B cell (primary cell): ENCODE measurements around the gene JPT2. TPM values are rescaled to one million over a fixed set of nuclear protein-coding genes. Genes with fewer than 3 reads are reported as not detected.

Source experiments
- ATAC-seq: fragments of 200-7000 bp; cut with Tn5 transposase; one replicate; pipeline ENCODE4 v1.10.0; 2021; ENCODE audit warnings: low read depth, mild to moderate bottlenecking, moderate number of reproducible peaks, moderate library complexity
- CTCF ChIA-PET: fragments of 350-600 bp; sonication (Branson Sonifier 250); formaldehyde crosslinking; loops from one replicate; lab custom pipeline; 2021; ENCODE audit warnings: antibody characterized with exemption, inconsistent platforms; lab: Charles Lee
- POLR2A ChIA-PET: fragments of 350-600 bp; sonication (Branson Sonifier 250); formaldehyde crosslinking; loops from one replicate; lab custom pipeline; 2021; ENCODE audit warnings: antibody characterized with exemption; lab: Charles Lee
- DNase-seq: peaks from one replicate; pipeline ENCODE4 v3.0.0; 2013
- H2AFZ ChIP-seq: 2 replicates; pipeline ENCODE4 v1.6.1; 2012; ENCODE audit warnings: mild to moderate bottlenecking, low read depth, low read length; ENCODE audit not compliant: insufficient read depth, poor library complexity, severe bottlenecking
- H3K27ac ChIP-seq, 2 donors: 1 replicate in 1 of 2; 2 replicates in 1 of 2; pipeline ENCODE4 v1.5.1; 2012 to 2013; ENCODE audit warnings: low read length in 2 of 2, mild to moderate bottlenecking in 2 of 2, moderate library complexity in 1 of 2
- H3K27me3 ChIP-seq, 4 experiments: fragments of 200-600 bp in 1 of 4; sonication (generic) in 1 of 4; replicated peaks in 1 of 4; 1 replicate in 2 of 4; 2 replicates in 2 of 4; pipeline versions ENCODE4 v1.6.1 to v1.7.0; 2013 to 2016; ENCODE audit warnings: low read length in 3 of 4, mild to moderate bottlenecking in 2 of 4, mixed read lengths in 1 of 4, moderate library complexity in 1 of 4; ENCODE audit not compliant: insufficient read depth in 4 of 4, control insufficient read depth in 3 of 4; ENCODE audit errors: control extremely low read depth in 1 of 4
- H3K36me3 ChIP-seq, 2 experiments: replicated peaks in 1 of 2; 1 replicate in 1 of 2; 2 replicates in 1 of 2; pipeline versions ENCODE4 v1.6.1 to v1.7.1; 2013; ENCODE audit warnings: low read length in 1 of 2; ENCODE audit not compliant: insufficient read depth in 2 of 2, control insufficient read depth in 1 of 2; ENCODE audit errors: control extremely low read depth in 1 of 2, extremely low read depth in 1 of 2
- H3K4me1 ChIP-seq, 2 donors: fragments of 200-600 bp in 1 of 2; sonication (generic) in 1 of 2; 1 replicate in 1 of 2; 2 replicates in 1 of 2; pipeline versions ENCODE4 v1.5.1 to v1.6.1; 2013 to 2017; ENCODE audit warnings: low read length in 2 of 2; ENCODE audit not compliant: control insufficient read depth in 2 of 2, insufficient read depth in 2 of 2
- H3K4me2 ChIP-seq: replicated peaks from 2 replicates; pipeline ENCODE3; 2012; ENCODE audit warnings: mild to moderate bottlenecking, low read depth, low read length; ENCODE audit not compliant: poor library complexity, severe bottlenecking
- H3K4me3 ChIP-seq, 5 experiments: fragments of 200-600 bp in 1 of 5; sonication (generic) in 1 of 5; 1 replicate in 3 of 5; 2 replicates in 2 of 5; pipeline versions ENCODE4 v1.5.1 to v1.7.0; 2011 to 2016; ENCODE audit warnings: low read length in 4 of 5, mild to moderate bottlenecking in 4 of 5, low read depth in 2 of 5, control low read depth in 1 of 5, moderate library complexity in 1 of 5; ENCODE audit not compliant: insufficient read depth in 1 of 5; ENCODE audit errors: control extremely low read depth in 1 of 5, extremely low read depth in 1 of 5
- H3K79me2 ChIP-seq: fragments of 200-600 bp; sonication (generic); one replicate; pipeline ENCODE4 v1.6.0; 2016; ENCODE audit warnings: low read length; ENCODE audit not compliant: control insufficient read depth, insufficient read depth
- H3K9ac ChIP-seq: fragments of 200-600 bp; sonication (generic); 2 replicates; pipeline ENCODE4 v1.6.1; 2017; ENCODE audit warnings: mild to moderate bottlenecking, low read length, moderate library complexity
- H3K9me3 ChIP-seq, 3 donors: one replicate each; pipeline versions ENCODE4 v1.6.1 to v1.7.1; 2013; ENCODE audit warnings: low read length in 2 of 3; ENCODE audit not compliant: control insufficient read depth in 2 of 3, insufficient read depth in 1 of 3; ENCODE audit errors: control extremely low read depth in 1 of 3
- H4K20me1 ChIP-seq: 2 replicates; pipeline ENCODE4 v1.6.0; 2012; ENCODE audit warnings: mild to moderate bottlenecking, low read length; ENCODE audit not compliant: insufficient read depth, control insufficient read depth, poor library complexity, severe bottlenecking
- H3K27ac Mint-ChIP-seq: one replicate; pipeline ENCODE4 v1.8.0; 2021; ENCODE audit warnings: mixed read lengths
- H3K27me3 Mint-ChIP-seq: one replicate; pipeline ENCODE4 v1.8.0; 2021; ENCODE audit warnings: mixed read lengths
- H3K4me1 Mint-ChIP-seq: one replicate; pipeline ENCODE4 v1.8.0; 2021; ENCODE audit warnings: mixed read lengths
- H3K4me3 Mint-ChIP-seq: one replicate; pipeline ENCODE4 v1.8.0; 2021; ENCODE audit warnings: mixed read lengths
- H3K9me3 Mint-ChIP-seq: one replicate; pipeline ENCODE4 v1.8.0; 2022; ENCODE audit warnings: mixed read lengths; ENCODE audit not compliant: insufficient read depth
- CTCF ChIP-seq: fragments of 200-600 bp; IDR thresholded peaks from one replicate; pipeline ENCODE4 v1.8.0; 2022; ENCODE audit warnings: antibody characterized with exemption, mild to moderate bottlenecking
- EZH2 ChIP-seq: IDR thresholded peaks from 2 replicates; pipeline ENCODE4 v1.6.1; 2012; ENCODE audit warnings: borderline replicate concordance, low read depth, mild to moderate bottlenecking, moderate library complexity, low read length; ENCODE audit not compliant: insufficient read depth, poor library complexity, severe bottlenecking
- whole genome bisulfite sequencing: methylation state at CpG from one replicate; pipeline ENCODE4 v1.1.5; 2013; ENCODE audit warnings: missing lambda C conversion rate; ENCODE audit not compliant: insufficient coverage; 5-methylcytosine and 5-hydroxymethylcytosine counted together
- intact Hi-C: fragments of 100-400 bp; cut with micrococcal nuclease; formaldehyde crosslinking; loops from one replicate; pipeline ENCODE4 v1.10.0; 2022
- polyA plus RNA-seq: library from polyadenylated mRNA; depleted of rRNA; stranded (reverse); fragments of >200 nt; gene quantifications from 2 replicates; pipeline ENCODE4 v1.2.3, GENCODE V29; 2012
- total RNA-seq, 2 donors: library from RNA; stranded (reverse); fragments of 120-200 nt in 1 of 2; gene quantifications; 1 replicate in 1 of 2; 2 replicates in 1 of 2; pipeline versions ENCODE4 v1.2.3 to v1.2.4, GENCODE V29; 2013 to 2022

The JPT2 gene
- total and polyA plus RNA-seq, 2 donors (not counting 1 experiment from before 2014, with no cell fraction given), result 10.7 to 45.7 TPM

GRCh38 chr16:1635070-1635469, 43.0 kb upstream of the JPT2 start:
- ChIA-PET CTCF (interaction anchor here (0.6 kb wide), 1 partner anchor 10 kb away, joined by 3 read pairs; no protein-coding TSS in a partner anchor), POLR2A (interaction anchor here (0.5 kb wide), 1 partner anchor 51 kb away, joined by 4 read pairs; no protein-coding TSS in a partner anchor)
- Mint-ChIP-seq H3K27ac (no peak overlapping the region), H3K27me3 (no peaks in the 10 kb centered on the region), H3K4me1 (no peaks in the 10 kb centered on the region), H3K4me3 (no peak overlapping the region), H3K9me3 (no peaks in the 10 kb centered on the region)
- Histone ChIP-seq H3K9ac (no peak overlapping the region), H3K79me2 (peaks cover 71% of the 10 kb centered on the region), H3K27ac (no peak overlapping the region), H3K9me3 (no peaks in the 10 kb centered on the region), H2AFZ (no peak overlapping the region), H3K27me3 (no peaks in the 10 kb centered on the region), H3K4me2 (no peak overlapping the region), H3K4me1 (no peaks in the 10 kb centered on the region), H4K20me1 (peaks cover 17% of the 10 kb centered on the region), H3K36me3 (peaks cover 0 to 85% of the 10 kb centered on the region in 2 experiments), H3K4me3 (no peak overlapping the region)
- ATAC-seq (no peak), DNase-seq (no peak)
- TF ChIP-seq CTCF (no peak), EZH2 (no peak)
- 90% methylated on average over 13 of the region's 13 CpGs for WGBS
- intact Hi-C loops, result no loop called here

GRCh38 chr16:1637526-1637925, 40.6 kb upstream of the JPT2 start:
- Histone ChIP-seq H3K79me2 (peaks cover 60% of the 10 kb centered on the region), H3K4me3 (no peak overlapping the region), H3K9me3 (no peaks in the 10 kb centered on the region), H4K20me1 (peaks cover 17% of the 10 kb centered on the region), H3K4me2 (no peak overlapping the region), H3K27ac (no peak overlapping the region), H3K4me1 (no peaks in the 10 kb centered on the region), H3K36me3 (peaks cover 0 to 86% of the 10 kb centered on the region in 2 experiments), H2AFZ (no peak overlapping the region), H3K9ac (no peak overlapping the region), H3K27me3 (no peaks in the 10 kb centered on the region)
- no peak overlapping the region for H3K27ac Mint-ChIP-seq
- H3K27me3 Mint-ChIP-seq, result no peaks in the 10 kb centered on the region
- H3K4me1 Mint-ChIP-seq, result no peaks in the 10 kb centered on the region
- ChIA-PET POLR2A (no interaction called here), CTCF (no interaction called here)
- no peak overlapping the region for H3K4me3 Mint-ChIP-seq
- no peak for TF ChIP-seq EZH2
- TF ChIP-seq CTCF, result no peak
- no peak for DNase-seq
- 98% methylated on average over 8 of the region's 11 CpGs for WGBS
- intact Hi-C loops, result no loop called here
- H3K9me3 Mint-ChIP-seq, result no peaks in the 10 kb centered on the region
- no peak for ATAC-seq
